Activated CD8-positive, alpha-beta memory T cell treated with anti-CD3 and anti-CD28 coated beads, Interleukin-2, amount 50 U/mL, for 1 hour (primary cell): ENCODE results near the gene SPTB.

ENCODE experiments used
- DNase-seq: peaks from one replicate; pipeline ENCODE4 v3.0.0-alpha.2; 2020; ENCODE audit errors: extremely low read depth

The SPTB gene

DNA sequence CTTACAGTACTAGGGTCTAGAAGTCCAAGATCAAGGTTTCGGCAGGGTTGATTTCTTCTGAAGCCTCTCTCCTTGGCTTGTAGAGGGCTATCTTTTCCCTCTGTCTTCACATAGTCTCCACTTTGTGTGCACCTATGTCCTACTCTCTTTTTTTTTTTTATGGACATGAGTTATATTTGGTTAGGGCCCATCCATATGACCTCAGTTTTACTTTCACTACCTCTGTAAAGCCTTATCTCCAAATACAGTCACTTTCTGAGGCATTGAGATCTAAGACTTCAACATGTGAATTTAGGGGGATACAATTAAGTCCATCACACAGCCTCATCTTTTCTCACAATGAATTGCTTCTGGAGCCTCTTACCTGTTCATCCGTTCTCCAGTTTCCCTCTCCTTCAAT is 5.9 kb upstream of the SPTB start:
- no peak for DNase-seq

GRCh38 chr14:64880221-64881121 is 764 bp upstream of the SPTB start:
- no peak for DNase-seq

DNA sequence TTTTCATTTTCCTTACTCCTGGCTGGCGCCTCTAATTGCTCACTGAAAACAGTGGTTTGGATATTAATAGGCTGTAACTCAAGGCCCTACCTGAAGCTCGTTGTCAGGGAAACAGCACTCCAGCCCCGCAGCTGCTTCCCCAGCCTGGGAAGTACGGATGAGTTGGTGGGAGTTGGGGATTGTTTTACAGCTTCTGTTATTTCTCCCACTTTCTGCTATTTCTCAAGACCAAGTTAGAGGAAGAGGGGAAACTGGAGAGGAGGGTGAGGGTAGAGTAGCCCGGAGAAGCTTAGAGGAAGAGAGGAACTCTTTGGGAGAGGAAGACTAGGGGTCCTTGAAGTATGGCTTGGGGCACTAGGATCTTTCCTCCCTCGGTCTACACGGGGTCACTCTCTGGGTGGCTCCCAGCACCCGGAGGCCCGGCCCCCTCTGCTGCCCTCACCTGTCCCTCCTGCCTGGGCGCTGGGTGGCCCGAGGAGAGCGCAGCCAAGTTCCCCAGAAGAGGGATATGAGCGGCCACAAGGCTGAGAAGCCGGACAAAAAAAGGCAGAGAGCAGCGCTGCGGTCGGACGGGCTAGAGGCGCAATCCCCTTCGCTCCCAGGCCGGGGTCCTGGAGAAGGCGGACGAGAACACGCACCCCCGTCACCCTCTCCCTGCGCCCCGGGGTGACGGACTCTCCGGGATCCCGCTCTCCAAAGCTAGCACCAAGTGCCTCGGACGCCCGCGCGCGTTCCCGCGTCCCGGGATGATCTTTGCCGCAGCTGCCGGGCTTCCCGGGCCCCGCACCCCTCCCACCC is 671 bp downstream of the SPTB start:
- no peak for DNase-seq

DNA sequence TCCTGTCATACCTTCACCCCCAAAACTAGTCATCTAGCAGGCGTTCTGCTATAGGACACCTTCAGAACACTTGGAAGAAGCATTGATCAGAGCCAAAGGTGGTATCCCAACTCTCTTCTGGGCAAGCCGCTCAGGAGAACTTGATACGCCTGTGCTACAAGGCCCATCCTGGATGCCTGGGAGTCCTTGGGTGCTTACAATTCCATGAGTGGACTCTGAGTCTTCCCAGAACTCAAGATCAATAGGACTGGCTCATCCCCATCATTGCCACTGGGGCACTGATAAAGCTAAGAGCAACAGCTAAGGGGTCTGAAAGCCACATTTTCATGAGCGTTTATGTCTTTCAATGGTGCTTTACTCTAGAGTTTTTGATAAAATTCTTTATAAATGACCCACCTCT is 1.9 kb downstream of the SPTB start:
- no peak for DNase-seq

- no peak for DNase-seq
These were observed 4.4 kb downstream of the SPTB start for GRCh38 chr14:64875350-64875749.

- no peak for DNase-seq
These were observed 6.0 kb downstream of the SPTB start for GRCh38 chr14:64873506-64874219.

DNA sequence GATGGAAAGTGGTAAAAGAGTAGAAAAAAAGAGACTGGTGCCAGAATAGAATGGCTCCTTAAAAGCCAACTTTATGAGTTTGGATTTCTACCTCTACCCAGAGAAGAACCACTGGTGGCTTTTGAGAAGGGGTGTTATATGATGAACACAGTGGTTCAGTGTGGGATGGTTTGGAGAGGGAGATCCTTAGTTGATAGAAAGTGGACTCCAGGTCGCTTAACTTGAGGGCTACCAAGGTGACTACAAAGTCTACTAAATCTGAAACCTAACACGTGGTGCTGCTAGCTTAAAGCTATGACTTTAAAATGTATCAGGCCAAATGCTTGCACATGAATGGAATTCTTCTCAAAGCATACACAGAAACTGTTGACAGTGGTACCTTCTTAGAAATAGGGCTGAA is 8.4 kb downstream of the SPTB start:
- DNase-seq: no peak

GRCh38 chr14:64870160-64870559 is 9.5 kb downstream of the SPTB start:
- DNase-seq: no peak

DNA sequence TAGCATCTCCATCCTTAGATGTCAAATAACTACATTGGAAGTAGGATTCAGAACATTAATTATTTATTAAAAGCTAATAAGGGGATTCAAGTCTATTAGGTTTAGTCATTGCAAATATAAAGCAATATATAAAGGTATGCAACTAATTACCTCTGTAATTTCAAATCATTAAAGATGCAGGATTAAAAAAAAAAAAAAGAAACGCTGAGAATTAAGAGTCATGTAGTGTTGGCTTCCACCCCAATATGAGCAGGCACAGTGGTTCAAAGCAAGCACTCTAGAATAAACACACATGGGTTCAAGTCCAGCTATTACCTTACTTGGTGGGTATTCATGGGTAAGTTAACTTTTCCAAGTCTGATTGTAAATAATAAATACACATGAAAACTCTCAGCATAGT is 10.9 kb downstream of the SPTB start:
- DNase-seq: no peak

DNA sequence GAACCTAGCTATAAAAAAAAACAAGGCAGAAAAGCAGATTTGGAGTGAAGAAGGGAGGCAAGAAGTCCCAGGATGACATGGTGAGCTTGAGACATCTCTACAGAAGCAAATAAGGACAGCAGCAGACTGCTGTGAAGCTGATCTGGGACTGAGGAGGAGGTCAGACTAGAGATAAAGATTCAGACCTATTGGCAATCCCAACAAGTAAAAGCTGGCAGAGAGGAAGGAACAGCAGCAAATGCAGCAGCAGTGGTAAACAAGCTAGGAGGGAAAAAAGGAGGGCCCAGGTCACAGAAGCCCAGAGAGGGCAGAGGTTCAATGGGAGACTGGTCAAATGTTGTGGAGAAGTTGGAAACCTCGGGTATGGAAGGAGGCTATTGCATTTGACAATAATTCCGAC is 11.3 kb downstream of the SPTB start:
- no peak for DNase-seq

DNA sequence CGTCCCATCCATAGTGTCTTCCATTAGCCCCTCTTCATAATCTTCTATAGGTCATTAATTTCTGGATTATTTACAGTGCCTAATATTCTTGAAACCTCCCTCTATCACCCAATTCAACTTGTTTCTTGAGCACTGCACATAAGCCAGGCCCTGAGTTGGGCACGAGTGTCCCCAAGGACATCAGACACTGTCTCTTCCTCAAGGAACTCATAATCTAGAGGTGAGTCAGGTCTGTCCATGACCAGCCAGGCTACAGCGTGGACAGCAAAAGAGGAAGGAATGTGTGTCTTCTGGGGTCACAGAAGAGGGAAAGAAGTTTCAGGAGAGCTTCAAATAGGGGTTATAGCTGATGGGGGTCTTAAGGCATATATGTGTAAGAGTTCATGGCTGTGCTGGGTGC is 12.5 kb downstream of the SPTB start:
- DNase-seq: no peak

- DNase-seq: no peak
These were observed 13.7 kb downstream of the SPTB start for GRCh38 chr14:64865992-64866391.

DNA sequence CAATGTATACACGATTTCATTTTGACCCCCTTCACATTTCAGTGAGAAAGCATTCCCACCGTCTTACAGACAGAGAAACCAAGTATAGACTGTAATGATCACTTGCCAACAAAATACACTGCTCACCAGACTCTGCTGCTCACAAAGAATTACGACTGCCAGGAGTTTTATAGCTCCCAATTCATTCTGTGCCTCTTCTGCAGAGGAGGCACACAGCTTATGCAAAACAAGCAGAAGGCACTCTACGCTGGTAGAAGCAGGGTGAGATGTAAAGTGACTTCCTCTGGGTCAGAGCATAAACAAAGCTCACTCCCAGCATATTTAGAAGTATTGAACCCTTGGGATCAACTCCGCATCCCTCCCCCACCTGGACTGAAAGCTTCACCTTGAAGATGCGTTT is 14.6 kb downstream of the SPTB start:
- DNase-seq: no peak

DNA sequence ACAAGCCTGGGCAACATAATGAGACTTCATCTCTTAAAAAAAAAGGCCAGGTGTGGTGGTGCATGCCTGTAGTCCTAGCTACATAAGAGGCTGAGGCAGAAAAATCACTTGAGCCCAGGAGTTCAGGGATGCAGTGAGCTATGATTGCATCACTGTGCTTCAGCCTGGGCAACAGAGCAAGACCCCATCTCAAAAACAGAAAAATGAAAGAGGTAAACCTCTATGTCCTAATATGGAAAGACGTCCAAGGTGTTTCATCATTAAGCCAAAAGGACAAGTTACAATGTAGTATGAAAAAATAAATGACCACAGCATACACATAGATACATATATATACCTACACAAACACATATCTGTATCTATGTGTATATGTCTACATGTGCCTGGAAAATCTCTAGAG is 15.4 kb downstream of the SPTB start:
- DNase-seq: no peak

DNA sequence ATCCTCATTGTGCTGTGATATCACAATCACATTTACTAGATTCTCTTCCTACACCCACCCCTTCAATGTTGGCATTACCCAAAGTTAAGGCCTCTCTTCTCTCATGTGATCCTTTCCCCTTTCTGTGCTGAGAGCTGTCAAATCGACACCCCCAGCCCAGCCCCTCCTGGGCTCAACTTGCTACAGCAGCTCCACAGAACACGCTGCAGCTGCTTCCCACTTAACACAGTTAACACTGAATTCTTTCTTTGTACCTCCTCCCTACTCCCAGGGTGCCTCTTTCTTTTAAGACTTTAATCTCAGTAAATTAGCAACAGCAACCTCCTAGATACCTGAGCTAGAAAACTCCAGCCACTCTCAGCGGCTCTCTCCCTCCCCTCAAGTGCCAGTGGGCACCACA is 17.8 kb downstream of the SPTB start:
- DNase-seq: no peak

DNA sequence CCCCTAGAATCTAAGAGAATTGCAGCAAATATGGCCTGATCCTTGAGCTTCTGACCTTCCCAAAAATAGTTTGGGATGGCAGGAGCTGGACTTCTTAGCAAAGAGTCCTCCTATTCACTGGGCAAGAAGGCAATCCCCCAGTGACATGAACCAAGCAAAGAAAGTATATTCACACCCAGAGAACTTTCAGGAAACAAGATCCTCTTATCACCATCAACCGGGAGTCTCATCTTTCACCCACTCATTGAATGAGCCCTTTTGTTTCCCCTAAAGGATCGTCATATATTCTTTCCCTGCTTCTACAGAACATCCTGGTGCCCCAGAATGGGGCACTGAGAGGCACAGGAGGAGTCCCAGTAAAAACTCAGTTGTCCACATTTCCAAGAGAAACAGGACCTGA is 19.7 kb downstream of the SPTB start:
- DNase-seq: no peak

DNA sequence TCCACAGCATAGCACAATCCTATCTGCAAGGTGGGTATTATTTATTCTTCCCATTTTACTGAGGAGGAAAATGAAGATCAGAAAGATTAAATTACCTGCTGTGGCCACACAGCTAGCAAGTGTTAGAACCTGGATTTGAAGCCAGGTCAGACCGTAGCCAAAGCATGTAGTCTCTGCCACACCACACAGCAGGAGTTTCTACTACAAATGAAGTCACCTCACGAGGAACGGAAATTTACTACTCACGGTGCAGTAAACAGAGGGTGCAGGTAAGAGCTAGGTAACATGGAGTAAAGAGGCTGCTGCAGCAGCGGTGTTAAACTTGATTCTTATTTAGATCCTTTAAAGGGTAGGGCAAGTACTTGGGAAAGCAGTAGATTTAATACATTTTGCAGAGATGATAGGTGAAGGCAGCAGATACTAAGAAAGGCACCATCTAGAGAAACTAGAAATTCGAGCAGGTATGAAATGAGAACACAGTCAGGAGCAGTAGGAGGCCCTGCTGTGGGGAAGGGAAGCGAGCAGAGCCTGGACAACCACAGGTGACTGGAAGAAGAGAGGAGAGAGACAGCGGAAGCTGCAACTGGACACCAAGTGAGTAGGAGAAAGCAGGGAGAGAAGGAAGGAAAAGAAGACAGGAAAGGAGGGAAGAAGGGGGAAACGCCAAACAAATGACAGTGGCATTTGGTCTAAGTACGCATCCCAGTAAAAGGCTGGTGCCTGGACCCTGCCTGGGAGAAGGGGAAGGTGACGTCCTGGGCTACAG is 21.5 kb downstream of the SPTB start:
- DNase-seq: no peak

- DNase-seq: no peak
These were observed 22.9 kb downstream of the SPTB start for GRCh38 chr14:64856529-64857445.

DNA sequence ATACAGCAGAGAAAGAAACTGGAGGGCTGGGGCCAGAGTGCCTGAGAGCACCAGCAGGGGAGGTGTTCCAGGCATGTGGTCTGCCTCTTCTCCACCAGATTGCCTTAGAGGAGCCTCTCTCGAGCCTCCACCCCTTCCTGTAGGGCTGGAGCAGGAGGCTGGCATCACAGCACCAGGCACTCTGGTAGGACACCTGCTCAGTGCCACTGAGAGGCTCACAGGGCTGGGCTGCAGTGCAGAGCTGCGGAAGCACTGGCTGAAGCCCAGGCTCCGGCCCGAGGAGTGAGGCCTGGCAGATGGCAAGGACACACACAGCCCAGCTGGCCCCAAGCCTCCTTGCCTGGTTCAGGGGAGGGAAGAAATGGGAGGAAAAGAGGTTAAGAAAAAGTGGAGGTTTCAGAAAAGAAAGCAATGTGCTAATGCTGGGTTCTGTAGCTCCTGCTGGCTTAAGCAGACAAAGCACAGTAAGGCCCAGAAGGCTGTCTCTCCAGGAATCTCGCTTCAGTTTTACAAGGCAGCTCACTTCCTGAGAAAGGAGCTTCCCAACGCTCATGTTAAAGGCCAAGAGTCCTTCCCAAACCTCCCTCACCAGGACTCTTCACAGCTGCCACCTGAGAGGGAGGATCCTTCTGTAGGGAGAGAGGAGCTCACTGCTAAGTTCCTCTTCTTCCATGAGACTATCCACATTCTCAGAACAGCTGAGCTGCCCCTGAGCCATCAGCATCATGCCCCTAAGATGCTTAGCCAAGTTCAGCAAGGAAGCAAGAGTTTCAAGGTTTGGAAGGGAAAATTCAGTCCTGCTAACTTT is 23.8 kb downstream of the SPTB start:
- DNase-seq: no peak
